ENCODE measurements around the gene C14orf119. TPM values are rescaled to one million over a fixed set of nuclear protein-coding genes. Genes with fewer than 3 reads are reported as not detected.

The C14orf119 gene
- total and polyA plus RNA-seq, 9 of the 15 experiments (the other 6 are each of a cell fraction or from before 2014, with no cell fraction given): 36.7 to 251 (median 51.8) TPM

DNA sequence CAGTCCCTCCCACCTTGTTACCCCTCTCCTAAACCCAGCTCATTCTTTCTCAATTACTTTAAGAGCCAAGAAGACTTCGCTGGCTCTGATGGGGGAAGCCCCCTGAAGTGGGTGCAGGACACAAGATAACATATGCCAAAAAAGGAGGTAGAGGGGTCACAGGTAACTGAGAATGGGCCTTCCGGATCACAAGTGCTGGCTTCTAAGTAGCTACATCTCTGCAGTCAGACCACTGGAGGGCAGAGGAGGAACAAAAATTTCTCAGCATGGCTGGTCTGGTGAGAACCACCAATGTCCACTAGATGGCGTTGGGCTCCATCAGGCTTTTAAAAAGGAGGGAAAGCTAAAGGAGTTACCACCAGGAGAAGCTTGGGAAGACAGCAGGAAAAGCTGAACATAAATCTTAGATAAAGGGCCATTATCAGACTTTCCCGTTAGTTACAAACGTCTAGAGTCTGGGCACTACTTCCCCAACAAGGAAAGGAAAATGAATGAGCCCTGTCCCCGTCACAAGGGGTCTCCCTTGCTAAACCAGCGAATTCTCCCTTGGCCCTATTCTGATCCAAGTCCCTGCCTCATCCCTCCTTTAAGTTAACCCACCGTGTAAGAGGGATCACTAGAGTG is 26.4 kb upstream of the C14orf119 start (continued):
- TF ChIP-seq, protein P1, sequence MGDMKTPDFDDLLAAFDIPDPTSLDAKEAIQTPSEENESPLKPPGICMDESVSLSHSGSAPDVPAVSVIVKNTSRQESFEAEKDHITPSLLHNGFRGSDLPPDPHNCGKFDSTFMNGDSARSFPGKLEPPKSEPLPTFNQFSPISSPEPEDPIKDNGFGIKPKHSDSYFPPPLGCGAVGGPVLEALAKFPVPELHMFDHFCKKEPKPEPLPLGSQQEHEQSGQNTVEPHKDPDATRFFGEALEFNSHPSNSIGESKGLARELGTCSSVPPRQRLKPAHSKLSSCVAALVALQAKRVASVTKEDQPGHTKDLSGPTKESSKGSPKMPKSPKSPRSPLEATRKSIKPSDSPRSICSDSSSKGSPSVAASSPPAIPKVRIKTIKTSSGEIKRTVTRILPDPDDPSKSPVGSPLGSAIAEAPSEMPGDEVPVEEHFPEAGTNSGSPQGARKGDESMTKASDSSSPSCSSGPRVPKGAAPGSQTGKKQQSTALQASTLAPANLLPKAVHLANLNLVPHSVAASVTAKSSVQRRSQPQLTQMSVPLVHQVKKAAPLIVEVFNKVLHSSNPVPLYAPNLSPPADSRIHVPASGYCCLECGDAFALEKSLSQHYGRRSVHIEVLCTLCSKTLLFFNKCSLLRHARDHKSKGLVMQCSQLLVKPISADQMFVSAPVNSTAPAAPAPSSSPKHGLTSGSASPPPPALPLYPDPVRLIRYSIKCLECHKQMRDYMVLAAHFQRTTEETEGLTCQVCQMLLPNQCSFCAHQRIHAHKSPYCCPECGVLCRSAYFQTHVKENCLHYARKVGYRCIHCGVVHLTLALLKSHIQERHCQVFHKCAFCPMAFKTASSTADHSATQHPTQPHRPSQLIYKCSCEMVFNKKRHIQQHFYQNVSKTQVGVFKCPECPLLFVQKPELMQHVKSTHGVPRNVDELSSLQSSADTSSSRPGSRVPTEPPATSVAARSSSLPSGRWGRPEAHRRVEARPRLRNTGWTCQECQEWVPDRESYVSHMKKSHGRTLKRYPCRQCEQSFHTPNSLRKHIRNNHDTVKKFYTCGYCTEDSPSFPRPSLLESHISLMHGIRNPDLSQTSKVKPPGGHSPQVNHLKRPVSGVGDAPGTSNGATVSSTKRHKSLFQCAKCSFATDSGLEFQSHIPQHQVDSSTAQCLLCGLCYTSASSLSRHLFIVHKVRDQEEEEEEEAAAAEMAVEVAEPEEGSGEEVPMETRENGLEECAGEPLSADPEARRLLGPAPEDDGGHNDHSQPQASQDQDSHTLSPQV (IDR thresholded peaks at IDR 0.05): peak; percentile 91
- TF ChIP-seq, protein P2, sequence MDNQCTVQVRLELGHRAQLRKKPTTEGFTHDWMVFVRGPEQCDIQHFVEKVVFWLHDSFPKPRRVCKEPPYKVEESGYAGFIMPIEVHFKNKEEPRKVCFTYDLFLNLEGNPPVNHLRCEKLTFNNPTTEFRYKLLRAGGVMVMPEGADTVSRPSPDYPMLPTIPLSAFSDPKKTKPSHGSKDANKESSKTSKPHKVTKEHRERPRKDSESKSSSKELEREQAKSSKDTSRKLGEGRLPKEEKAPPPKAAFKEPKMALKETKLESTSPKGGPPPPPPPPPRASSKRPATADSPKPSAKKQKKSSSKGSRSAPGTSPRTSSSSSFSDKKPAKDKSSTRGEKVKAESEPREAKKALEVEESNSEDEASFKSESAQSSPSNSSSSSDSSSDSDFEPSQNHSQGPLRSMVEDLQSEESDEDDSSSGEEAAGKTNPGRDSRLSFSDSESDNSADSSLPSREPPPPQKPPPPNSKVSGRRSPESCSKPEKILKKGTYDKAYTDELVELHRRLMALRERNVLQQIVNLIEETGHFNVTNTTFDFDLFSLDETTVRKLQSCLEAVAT (IDR thresholded peaks at IDR 0.05): peak in 1 of 2 experiments; percentile 88; a peak in 2 of 4 replicates
- TF ChIP-seq, protein P3, sequence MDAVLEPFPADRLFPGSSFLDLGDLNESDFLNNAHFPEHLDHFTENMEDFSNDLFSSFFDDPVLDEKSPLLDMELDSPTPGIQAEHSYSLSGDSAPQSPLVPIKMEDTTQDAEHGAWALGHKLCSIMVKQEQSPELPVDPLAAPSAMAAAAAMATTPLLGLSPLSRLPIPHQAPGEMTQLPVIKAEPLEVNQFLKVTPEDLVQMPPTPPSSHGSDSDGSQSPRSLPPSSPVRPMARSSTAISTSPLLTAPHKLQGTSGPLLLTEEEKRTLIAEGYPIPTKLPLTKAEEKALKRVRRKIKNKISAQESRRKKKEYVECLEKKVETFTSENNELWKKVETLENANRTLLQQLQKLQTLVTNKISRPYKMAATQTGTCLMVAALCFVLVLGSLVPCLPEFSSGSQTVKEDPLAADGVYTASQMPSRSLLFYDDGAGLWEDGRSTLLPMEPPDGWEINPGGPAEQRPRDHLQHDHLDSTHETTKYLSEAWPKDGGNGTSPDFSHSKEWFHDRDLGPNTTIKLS (IDR thresholded peaks at IDR 0.05; ENCODE audit: borderline replicate concordance, low read depth): no peak
- TF ChIP-seq ZNF707 (CRISPR knock-in tag; conservative IDR thresholded peaks at IDR 0.05) (no peak), OTX1 (CRISPR knock-in tag; IDR thresholded peaks at IDR 0.05) (no peak), RUNX1 (IDR thresholded peaks at IDR 0.05; ENCODE audit: low read depth) (no peak), ZNF444 (CRISPR knock-in tag; IDR thresholded peaks at IDR 0.05) (no peak), DIDO1 (tag; IDR thresholded peaks at IDR 0.05; ENCODE audit: low read depth) (no peak), NCOA2 (IDR thresholded peaks at IDR 0.05; ENCODE audit: partially characterized antibody in 2 of 2) (peak in 1 of 2 experiments; percentile 26), ZNF146 (CRISPR knock-in tag; IDR thresholded peaks at IDR 0.05; ENCODE audit: unreplicated experiment) (no peak), KLF16 (IDR thresholded peaks at IDR 0.05) (peak; percentile 65)
- TF ChIP-seq, protein P4, sequence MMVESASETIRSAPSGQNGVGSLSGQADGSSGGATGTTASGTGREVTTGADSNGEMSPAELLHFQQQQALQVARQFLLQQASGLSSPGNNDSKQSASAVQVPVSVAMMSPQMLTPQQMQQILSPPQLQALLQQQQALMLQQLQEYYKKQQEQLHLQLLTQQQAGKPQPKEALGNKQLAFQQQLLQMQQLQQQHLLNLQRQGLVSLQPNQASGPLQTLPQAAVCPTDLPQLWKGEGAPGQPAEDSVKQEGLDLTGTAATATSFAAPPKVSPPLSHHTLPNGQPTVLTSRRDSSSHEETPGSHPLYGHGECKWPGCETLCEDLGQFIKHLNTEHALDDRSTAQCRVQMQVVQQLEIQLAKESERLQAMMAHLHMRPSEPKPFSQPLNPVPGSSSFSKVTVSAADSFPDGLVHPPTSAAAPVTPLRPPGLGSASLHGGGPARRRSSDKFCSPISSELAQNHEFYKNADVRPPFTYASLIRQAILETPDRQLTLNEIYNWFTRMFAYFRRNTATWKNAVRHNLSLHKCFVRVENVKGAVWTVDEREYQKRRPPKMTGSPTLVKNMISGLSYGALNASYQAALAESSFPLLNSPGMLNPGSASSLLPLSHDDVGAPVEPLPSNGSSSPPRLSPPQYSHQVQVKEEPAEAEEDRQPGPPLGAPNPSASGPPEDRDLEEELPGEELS (CRISPR knock-in tag; IDR thresholded peaks at IDR 0.05; ENCODE audit: borderline replicate concordance): no peak
- TF ChIP-seq, protein P5, sequence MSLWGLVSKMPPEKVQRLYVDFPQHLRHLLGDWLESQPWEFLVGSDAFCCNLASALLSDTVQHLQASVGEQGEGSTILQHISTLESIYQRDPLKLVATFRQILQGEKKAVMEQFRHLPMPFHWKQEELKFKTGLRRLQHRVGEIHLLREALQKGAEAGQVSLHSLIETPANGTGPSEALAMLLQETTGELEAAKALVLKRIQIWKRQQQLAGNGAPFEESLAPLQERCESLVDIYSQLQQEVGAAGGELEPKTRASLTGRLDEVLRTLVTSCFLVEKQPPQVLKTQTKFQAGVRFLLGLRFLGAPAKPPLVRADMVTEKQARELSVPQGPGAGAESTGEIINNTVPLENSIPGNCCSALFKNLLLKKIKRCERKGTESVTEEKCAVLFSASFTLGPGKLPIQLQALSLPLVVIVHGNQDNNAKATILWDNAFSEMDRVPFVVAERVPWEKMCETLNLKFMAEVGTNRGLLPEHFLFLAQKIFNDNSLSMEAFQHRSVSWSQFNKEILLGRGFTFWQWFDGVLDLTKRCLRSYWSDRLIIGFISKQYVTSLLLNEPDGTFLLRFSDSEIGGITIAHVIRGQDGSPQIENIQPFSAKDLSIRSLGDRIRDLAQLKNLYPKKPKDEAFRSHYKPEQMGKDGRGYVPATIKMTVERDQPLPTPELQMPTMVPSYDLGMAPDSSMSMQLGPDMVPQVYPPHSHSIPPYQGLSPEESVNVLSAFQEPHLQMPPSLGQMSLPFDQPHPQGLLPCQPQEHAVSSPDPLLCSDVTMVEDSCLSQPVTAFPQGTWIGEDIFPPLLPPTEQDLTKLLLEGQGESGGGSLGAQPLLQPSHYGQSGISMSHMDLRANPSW (CRISPR knock-in tag; IDR thresholded peaks at IDR 0.05): no peak

Measured in K562 (cell line).